ENCODE measurements around the gene FNDC10.

The FNDC10 gene

DNA sequence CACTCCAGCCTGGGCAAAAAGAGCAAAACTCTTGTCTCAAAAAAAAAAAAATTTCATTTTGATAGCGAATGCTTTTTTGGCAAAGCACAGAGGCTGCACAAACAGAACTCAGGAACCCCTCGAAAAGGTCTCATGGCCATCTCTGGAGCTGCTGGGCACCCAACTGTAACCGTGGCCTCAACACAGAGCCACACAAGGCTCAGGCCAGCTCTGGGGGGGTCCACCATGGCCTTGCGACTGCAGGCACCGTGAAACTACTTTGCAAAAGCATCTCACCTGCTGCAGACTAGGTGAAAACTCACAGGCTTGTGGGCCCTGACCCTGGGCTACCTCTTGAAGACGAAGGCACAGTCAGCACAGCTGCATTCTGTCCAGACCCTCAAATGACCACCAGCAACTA is 43.4 kb downstream of the FNDC10 start:
- H3K27ac ChIP-seq = no peak overlapping the region
- TF ChIP-seq, protein P1, sequence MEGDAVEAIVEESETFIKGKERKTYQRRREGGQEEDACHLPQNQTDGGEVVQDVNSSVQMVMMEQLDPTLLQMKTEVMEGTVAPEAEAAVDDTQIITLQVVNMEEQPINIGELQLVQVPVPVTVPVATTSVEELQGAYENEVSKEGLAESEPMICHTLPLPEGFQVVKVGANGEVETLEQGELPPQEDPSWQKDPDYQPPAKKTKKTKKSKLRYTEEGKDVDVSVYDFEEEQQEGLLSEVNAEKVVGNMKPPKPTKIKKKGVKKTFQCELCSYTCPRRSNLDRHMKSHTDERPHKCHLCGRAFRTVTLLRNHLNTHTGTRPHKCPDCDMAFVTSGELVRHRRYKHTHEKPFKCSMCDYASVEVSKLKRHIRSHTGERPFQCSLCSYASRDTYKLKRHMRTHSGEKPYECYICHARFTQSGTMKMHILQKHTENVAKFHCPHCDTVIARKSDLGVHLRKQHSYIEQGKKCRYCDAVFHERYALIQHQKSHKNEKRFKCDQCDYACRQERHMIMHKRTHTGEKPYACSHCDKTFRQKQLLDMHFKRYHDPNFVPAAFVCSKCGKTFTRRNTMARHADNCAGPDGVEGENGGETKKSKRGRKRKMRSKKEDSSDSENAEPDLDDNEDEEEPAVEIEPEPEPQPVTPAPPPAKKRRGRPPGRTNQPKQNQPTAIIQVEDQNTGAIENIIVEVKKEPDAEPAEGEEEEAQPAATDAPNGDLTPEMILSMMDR (IDR thresholded peaks at IDR 0.05) = no peak
- no peak overlapping the region for H3K4me3 ChIP-seq (ENCODE audit: low read depth in 1 of 2, low read length in 1 of 2)
- H3K36me3 ChIP-seq = peaks cover 56% of the 10 kb centered on the region
- H3K9me3 ChIP-seq = no peaks in the 10 kb centered on the region
- H3K27me3 ChIP-seq = no peaks in the 10 kb centered on the region
- no peaks in the 10 kb centered on the region for H3K4me1 ChIP-seq (ENCODE audit: control insufficient read depth in 1 of 2, insufficient read depth in 1 of 2, low read depth in 1 of 2, low read length in 1 of 2)

DNA sequence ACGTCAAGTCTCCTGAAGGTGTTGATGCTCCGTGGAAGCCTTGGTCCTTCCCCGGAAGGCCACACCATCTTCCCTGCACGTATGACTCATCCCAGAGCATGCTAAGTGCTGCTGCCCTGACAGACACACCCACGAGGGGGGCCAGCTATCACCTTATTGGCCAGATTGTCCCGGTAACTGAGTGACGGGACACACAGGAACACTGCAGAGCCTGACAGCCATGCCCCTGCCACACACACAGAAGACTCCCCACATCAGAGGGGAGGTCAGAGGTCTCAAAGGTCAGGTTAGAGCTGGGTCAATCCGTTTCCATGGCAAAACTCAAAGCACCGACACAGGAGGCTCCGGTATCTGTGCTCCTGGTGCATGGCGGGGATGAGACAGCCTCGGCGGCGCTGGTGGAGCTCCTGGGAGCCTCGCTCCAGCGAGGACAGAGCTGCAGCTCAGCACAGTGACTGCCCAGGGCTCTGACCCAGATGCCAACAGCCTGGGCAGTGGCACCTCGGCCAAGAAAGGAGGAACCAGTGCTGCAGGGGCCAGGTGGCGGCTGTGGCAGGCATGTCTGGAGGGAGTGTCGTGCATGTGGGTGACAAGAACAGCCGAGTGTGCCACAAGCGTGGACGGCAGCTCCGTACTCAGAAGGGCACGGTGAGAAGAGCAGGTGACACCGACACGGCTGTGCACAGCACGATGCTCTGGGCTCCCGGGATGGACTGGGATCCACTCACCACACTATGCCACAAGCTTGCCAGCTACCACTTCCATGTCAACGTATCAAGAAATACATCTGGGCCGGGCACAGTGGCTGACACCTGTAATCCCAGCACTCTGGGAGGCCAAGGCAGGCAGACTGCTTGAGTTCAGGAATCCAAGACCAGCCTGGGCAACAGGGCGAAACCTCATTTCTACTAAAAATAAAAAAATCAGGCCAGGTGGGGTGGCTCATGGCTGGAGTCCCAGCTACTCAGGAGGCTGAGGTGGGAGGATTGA is 44.7 kb downstream of the FNDC10 start:
- H3K27ac ChIP-seq = no peak overlapping the region
- no peaks in the 10 kb centered on the region for H3K9me3 ChIP-seq
- TF ChIP-seq, protein P1 (IDR thresholded peaks at IDR 0.05) = no peak
- H3K27me3 ChIP-seq = no peaks in the 10 kb centered on the region
- H3K4me3 ChIP-seq (ENCODE audit: low read depth in 1 of 2, low read length in 1 of 2) = no peak overlapping the region
- H3K4me1 ChIP-seq (ENCODE audit: control insufficient read depth in 1 of 2, insufficient read depth in 1 of 2, low read depth in 1 of 2, low read length in 1 of 2) = no peaks in the 10 kb centered on the region
- H3K36me3 ChIP-seq = peaks cover 45% of the 10 kb centered on the region

DNA sequence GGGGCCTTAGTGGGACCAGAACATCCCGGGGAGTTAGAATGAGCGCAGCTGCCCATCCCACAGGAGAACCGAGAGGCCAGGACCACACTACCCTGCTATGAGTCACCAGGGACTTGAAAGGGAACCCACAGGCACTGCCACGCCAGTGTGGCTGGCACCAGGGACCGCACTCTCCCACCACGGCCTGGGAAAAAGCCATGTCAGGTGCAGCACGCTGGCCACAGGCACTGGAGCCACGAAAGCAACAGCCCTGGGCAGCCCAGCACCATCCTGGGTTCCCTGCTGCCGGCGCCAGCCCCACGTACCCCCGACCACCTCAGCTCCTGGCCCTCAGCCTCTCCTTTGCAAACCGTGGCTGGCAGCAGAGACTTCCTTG is 45.4 kb downstream of the FNDC10 start:
- H3K9me3 ChIP-seq = no peaks in the 10 kb centered on the region
- H3K4me3 ChIP-seq (ENCODE audit: low read depth in 1 of 2, low read length in 1 of 2) = no peak overlapping the region
- H3K4me1 ChIP-seq (ENCODE audit: control insufficient read depth in 1 of 2, insufficient read depth in 1 of 2, low read depth in 1 of 2, low read length in 1 of 2) = no peaks in the 10 kb centered on the region
- no peaks in the 10 kb centered on the region for H3K27me3 ChIP-seq
- peaks cover 40% of the 10 kb centered on the region for H3K36me3 ChIP-seq
- no peak overlapping the region for H3K27ac ChIP-seq
- TF ChIP-seq, protein P1 (IDR thresholded peaks at IDR 0.05) = no peak

DNA sequence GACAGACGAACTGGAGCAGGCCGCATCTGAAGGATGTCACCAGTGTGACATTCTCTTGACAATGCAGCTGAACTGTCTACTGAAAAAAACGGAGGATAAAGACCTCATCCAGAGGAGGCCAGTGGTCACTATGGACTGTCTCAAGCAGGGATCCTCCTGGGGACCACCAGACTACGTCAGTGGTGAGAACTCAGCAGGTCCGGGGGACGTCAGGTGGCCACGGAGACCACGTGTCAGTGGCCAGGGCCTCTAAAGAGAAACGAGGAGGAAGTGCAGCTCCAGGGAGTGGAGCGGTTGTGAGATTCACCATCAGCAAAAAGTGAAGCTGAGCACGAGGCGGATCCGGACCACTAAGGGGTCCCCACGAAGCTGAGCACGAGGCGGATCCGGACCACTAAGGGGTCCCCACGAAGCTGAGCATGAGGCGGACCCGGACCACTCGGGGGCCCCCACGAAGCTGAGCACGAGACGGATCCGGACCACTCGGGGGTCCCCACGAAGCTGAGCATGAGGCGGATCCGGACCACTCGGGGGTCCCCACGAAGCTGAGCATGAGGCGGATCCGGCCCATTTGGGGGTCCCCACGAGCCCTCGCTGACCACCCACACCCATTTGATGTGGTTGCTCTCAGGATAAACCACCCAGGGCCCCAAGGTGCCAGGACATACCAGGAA is 46.0 kb downstream of the FNDC10 start:
- H3K36me3 ChIP-seq = peaks cover 40% of the 10 kb centered on the region
- H3K27me3 ChIP-seq = no peaks in the 10 kb centered on the region
- no peak overlapping the region for H3K27ac ChIP-seq
- H3K9me3 ChIP-seq = no peaks in the 10 kb centered on the region
- TF ChIP-seq, protein P1 (IDR thresholded peaks at IDR 0.05) = no peak
- H3K4me1 ChIP-seq (ENCODE audit: control insufficient read depth in 1 of 2, insufficient read depth in 1 of 2, low read depth in 1 of 2, low read length in 1 of 2) = no peaks in the 10 kb centered on the region
- no peak overlapping the region for H3K4me3 ChIP-seq (ENCODE audit: low read depth in 1 of 2, low read length in 1 of 2)

DNA sequence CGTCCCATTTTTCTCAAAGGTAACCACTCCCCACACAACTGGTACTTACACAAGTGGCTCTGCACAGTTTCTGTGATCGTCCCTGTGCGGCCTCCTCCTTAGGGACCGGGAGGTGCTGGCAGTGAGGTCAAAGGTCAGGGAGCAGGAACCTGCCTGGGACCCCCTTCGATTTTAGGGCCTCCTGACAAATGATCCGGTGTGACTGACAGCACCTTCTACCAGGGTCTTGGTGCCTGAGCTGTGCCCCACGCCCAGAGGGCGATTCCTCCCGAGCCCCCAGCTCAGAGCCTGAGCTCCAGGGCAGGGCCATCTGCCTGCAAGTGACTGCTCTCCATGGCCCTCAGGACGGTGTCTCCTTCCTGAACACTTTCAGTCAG is 47.7 kb downstream of the FNDC10 start:
- TF ChIP-seq, protein P1 (IDR thresholded peaks at IDR 0.05) = no peak
- no peak overlapping the region for H3K4me3 ChIP-seq (ENCODE audit: low read depth in 1 of 2, low read length in 1 of 2)
- no peak overlapping the region for H3K27ac ChIP-seq
- H3K9me3 ChIP-seq = no peaks in the 10 kb centered on the region
- no peaks in the 10 kb centered on the region for H3K27me3 ChIP-seq
- H3K4me1 ChIP-seq (ENCODE audit: control insufficient read depth in 1 of 2, insufficient read depth in 1 of 2, low read depth in 1 of 2, low read length in 1 of 2) = no peaks in the 10 kb centered on the region
- H3K36me3 ChIP-seq = peaks cover 56% of the 10 kb centered on the region

Measured in neutrophil (primary cell).